Stimulated activated naive B cell treated with anti-CD40 and anti-IgM and Interleukin-4, amounts not matched to agents 10 μg/mL and 1 μg/mL and 100 μg/mL, for 72 hours (primary cell): ENCODE results near the gene GADD45GIP1.

ENCODE experiments used
- ATAC-seq, 2 donors: fragments of 150-1000 bp; cut with Tn5 transposase; replicated peaks; 2 replicates each; pipeline ENCODE4 v1.10.0; 2021; ENCODE audit warnings: moderate library complexity in 1 of 2
- DNase-seq: peaks from one replicate; pipeline ENCODE4 v3.0.0; 2021
- H3K27ac Mint-ChIP-seq: one replicate; pipeline ENCODE4 v1.8.0; 2022; ENCODE audit warnings: mild to moderate bottlenecking, mixed read lengths
- H3K27me3 Mint-ChIP-seq, 2 donors: one replicate each; pipeline ENCODE4 v1.8.0; 2022; ENCODE audit warnings: mixed read lengths in 2 of 2
- H3K36me3 Mint-ChIP-seq, 2 donors: one replicate each; pipeline ENCODE4 v1.8.0; 2022; ENCODE audit warnings: mixed read lengths in 2 of 2, mild to moderate bottlenecking in 1 of 2
- H3K4me1 Mint-ChIP-seq, 2 donors: one replicate each; pipeline ENCODE4 v1.8.0; 2022; ENCODE audit warnings: mixed read lengths in 2 of 2, mild to moderate bottlenecking in 1 of 2
- H3K4me3 Mint-ChIP-seq, 2 donors: one replicate each; pipeline ENCODE4 v1.8.0; 2022; ENCODE audit warnings: mild to moderate bottlenecking in 2 of 2, mixed read lengths in 2 of 2, moderate library complexity in 1 of 2
- H3K9me3 Mint-ChIP-seq, 2 donors: one replicate each; pipeline ENCODE4 v1.8.0; 2022; ENCODE audit warnings: mixed read lengths in 2 of 2, mild to moderate bottlenecking in 1 of 2

GADD45GIP1 gene

DNA sequence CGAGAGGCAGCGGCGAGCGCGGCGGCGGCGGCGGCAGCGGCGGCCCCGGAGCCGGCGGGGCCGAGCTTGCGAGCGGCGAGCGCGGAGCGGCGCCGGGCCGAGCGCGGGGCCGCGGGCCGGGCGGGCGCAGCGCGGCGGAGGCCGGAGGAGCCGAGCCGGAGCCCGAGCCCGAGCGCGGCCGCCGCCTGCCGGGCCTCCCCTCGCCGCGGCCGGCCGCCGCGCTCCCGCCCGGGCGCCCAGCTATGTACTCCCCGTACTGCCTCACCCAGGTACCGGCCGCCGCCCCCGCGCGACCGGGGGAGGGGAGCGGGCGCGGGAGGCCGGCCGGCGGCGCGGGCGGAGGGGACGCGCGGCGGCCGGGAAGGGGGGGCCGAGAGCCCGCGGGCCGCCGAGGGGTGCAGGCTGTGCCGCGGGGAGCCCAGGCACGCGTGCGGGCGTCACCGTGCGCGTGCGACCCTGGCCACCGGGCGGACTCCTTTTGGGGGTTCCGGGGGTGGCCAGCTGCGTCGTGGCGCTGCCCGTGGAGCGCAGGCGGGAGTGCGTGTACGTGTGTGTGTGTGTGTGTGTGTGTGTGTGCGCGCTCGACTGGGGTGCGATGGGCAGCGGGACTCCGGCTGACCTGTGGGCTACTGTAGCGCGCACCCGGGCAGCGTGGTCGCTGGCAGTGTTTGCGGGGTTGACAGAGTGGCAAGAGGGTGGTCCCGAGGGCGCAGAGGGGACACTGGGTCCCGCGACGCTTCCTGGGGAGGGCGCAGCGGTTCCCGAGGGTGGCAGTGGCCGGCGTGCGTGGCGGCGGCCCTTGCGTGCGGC, 38.8 kb upstream of the GADD45GIP1 start:
- Mint-ChIP-seq H3K4me1 (peaks cover 10 to 13% of the 10 kb centered on the region in 2 donors), H3K27ac (peak overlapping the region; percentile 53), H3K27me3 (peaks cover 12 to 32% of the 10 kb centered on the region in 2 donors), H3K36me3 (peaks cover 0 to 3% of the 10 kb centered on the region in 2 donors), H3K4me3 (peak overlapping the region; percentile 87 to 90), H3K9me3 (no peaks in the 10 kb centered on the region)
- DNase-seq = no peak
- peak; percentile 43 to 45 for ATAC-seq

DNA sequence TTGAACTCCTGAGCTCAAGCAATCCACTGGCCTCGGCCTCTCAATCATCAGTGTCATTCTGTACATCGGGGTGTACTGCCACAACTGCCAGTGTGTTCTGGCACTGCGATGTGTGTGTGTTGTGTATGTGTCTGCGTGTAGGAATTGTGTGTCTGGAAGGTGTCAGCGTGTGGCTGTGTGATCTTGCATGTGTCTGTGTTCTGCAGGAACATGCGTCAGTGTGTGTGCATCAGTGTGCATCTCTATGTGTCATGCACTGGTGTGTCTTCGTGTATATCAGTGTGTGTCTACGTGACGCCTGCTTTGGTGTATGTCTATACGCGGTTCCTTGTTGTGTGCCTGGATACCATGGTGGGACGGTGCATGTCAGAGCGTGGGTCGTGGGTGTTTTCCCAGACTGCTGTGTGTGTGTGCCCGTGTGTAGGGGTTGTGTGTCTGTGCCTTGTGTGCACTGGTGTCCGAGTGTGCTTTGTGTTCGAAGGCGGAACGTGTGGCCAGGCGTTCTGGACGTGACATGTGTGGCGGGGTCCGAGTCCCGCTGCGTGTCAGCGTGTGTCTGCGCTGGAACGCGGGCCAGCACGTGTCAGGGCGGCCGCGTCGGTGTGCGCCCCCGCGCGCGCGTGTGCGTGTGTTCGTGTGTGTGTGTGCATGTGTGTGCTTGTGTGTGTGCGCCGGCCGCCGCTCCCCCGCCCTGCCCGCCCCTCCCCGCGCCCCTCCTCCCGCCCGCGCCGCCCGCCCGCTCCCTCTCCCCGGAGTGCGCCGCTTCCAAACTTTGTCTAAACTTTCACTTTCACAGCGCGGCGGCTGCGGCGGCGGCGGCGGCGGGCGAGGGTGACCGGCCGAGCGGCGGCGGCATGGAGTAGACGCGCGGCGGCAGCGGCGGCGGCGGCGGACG, 37.9 kb upstream of the GADD45GIP1 start, which contains the start of gene NFIX:
Gene NFIX, plus strand, starts transcription at position 775 of the 895 bp plus-strand sequence. CDS start 363 bp downstream, outside the sequence.
- peaks cover 10 to 13% of the 10 kb centered on the region in 2 donors for H3K4me1 Mint-ChIP-seq
- H3K4me3 Mint-ChIP-seq = peak within 1 kb of the TSS; percentile 87 to 90
- no peaks in the 10 kb centered on the region for H3K9me3 Mint-ChIP-seq
- H3K27me3 Mint-ChIP-seq = peaks cover 12 to 32% of the 10 kb centered on the region in 2 donors
- ATAC-seq = peak; percentile 54 to 60
- peak within 1 kb of the TSS; percentile 60 for H3K27ac Mint-ChIP-seq
- DNase-seq = no peak
- peaks cover 0 to 3% of the 10 kb centered on the region in 2 donors for H3K36me3 Mint-ChIP-seq

- Mint-ChIP-seq H3K9me3 (no peaks in the 10 kb centered on the region), H3K27me3 (peaks cover 12 to 32% of the 10 kb centered on the region in 2 donors), H3K4me3 (no peak overlapping the region), H3K27ac (no peak overlapping the region), H3K36me3 (peaks cover 0 to 3% of the 10 kb centered on the region in 2 donors), H3K4me1 (peaks cover 10 to 13% of the 10 kb centered on the region in 2 donors)
- no peak for DNase-seq
- no peak for ATAC-seq
Measured at GRCh38 chr19:12993562-12993961, 36.5 kb upstream of the GADD45GIP1 start.

- no peak for DNase-seq
- no peak overlapping the region for H3K4me3 Mint-ChIP-seq
- no peak overlapping the region for H3K27ac Mint-ChIP-seq
- peaks cover 10 to 13% of the 10 kb centered on the region in 2 donors for H3K4me1 Mint-ChIP-seq
- peaks cover 0 to 3% of the 10 kb centered on the region in 2 donors for H3K36me3 Mint-ChIP-seq
- peaks cover 12 to 26% of the 10 kb centered on the region in 2 donors for H3K27me3 Mint-ChIP-seq
- H3K9me3 Mint-ChIP-seq = no peaks in the 10 kb centered on the region
- ATAC-seq = no peak
Measured at GRCh38 chr19:12992729-12993128, 35.7 kb upstream of the GADD45GIP1 start.

DNA sequence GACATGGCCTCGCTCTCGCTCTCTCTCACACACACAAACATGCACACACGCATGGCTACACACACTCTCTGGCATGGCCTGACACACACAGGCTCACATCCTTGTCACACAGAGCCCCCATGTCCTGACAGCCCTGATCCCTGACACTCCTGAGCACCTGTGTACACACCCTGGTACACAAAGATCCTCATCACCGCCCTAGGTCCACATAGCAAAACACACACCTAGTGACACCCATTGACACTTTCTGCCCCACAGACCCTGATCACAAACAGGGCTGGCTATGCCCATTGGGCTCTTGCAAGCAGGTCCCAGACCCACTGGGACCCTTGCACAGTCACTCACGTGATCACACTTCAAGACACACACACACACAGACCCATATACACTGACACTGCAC, 34.3 kb upstream of the GADD45GIP1 start:
- no peak overlapping the region for H3K4me3 Mint-ChIP-seq
- H3K9me3 Mint-ChIP-seq = no peaks in the 10 kb centered on the region
- no peak overlapping the region for H3K27ac Mint-ChIP-seq
- DNase-seq (no peak), ATAC-seq (no peak)
- peaks cover 10 to 13% of the 10 kb centered on the region in 2 donors for H3K4me1 Mint-ChIP-seq
- H3K27me3 Mint-ChIP-seq = peaks cover 17 to 24% of the 10 kb centered on the region in 2 donors
- peaks cover 0 to 3% of the 10 kb centered on the region in 2 donors for H3K36me3 Mint-ChIP-seq

GRCh38 chr19:12990853-12991252, 33.8 kb upstream of the GADD45GIP1 start:
- peaks cover 13 to 19% of the 10 kb centered on the region in 2 donors for H3K27me3 Mint-ChIP-seq
- H3K27ac Mint-ChIP-seq = no peak overlapping the region
- DNase-seq = no peak

DNA sequence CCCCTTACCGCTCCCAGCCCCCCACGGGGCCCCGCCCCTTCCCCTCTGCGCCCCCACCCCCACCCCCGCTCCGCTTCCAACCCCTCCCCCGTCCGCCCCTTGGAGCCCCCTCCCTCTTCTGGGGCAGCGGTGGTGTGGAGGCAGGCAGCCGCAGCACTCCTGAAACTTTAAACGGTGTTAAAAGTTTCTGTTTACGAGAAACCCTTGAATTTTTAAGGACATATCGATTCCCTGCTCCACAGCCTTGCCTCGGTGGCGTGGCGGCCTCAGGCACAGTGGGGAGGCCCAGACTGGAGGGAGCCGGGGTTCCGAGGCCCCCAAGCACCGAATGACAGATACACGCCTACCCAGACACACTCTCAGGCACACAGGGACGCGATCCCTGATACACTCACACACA, 33.4 kb upstream of the GADD45GIP1 start:
- DNase-seq = no peak
- Mint-ChIP-seq H3K27ac (no peak overlapping the region), H3K36me3 (peaks cover 0 to 3% of the 10 kb centered on the region in 2 donors), H3K4me1 (peaks cover 8 to 9% of the 10 kb centered on the region in 2 donors), H3K9me3 (no peaks in the 10 kb centered on the region), H3K27me3 (peaks cover 13 to 18% of the 10 kb centered on the region in 2 donors), H3K4me3 (no peak overlapping the region)
- no peak for ATAC-seq

More at GRCh38 chr19:12990853-12991252, 33.8 kb upstream of the GADD45GIP1 start:
- Mint-ChIP-seq H3K4me1 (peaks cover 7 to 9% of the 10 kb centered on the region in 2 donors), H3K4me3 (no peak overlapping the region), H3K9me3 (no peaks in the 10 kb centered on the region), H3K36me3 (peaks cover 0 to 3% of the 10 kb centered on the region in 2 donors)
- ATAC-seq = no peak

GRCh38 chr19:12987781-12988180, 30.8 kb upstream of the GADD45GIP1 start:
- Mint-ChIP-seq H3K4me1 (peaks cover 0 to 11% of the 10 kb centered on the region in 2 donors), H3K4me3 (no peak overlapping the region), H3K9me3 (no peaks in the 10 kb centered on the region), H3K27ac (no peak overlapping the region), H3K27me3 (peaks cover 5 to 6% of the 10 kb centered on the region in 2 donors), H3K36me3 (no peaks in the 10 kb centered on the region)
- DNase-seq (no peak), ATAC-seq (no peak)

DNA sequence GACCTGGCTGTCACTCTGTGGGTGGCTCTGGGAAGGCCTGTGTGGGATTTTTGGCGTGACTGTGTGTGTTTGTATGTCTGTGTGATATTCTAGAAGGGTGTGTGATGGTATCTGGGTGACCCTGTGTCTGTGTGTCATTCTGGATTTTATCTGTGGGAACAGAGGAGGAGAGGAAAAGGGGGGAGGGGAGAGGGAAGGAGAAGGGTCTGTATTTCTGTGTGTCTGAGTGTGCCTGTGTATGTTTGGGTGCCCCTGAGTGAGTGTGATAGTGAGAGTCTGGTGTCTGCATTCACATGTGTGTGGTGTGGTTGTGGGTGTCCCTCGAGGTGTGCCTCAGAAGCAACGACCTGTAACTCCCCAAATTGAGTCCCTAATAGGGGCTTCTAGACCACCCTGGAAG, 30.2 kb upstream of the GADD45GIP1 start:
- H3K27ac Mint-ChIP-seq = no peak overlapping the region
- no peak overlapping the region for H3K4me3 Mint-ChIP-seq
- peaks cover 5 to 6% of the 10 kb centered on the region in 2 donors for H3K27me3 Mint-ChIP-seq
- no peaks in the 10 kb centered on the region for H3K36me3 Mint-ChIP-seq
- no peaks in the 10 kb centered on the region for H3K9me3 Mint-ChIP-seq
- DNase-seq = no peak
- ATAC-seq = no peak
- H3K4me1 Mint-ChIP-seq = peaks cover 0 to 11% of the 10 kb centered on the region in 2 donors

- Mint-ChIP-seq H3K36me3 (no peaks in the 10 kb centered on the region), H3K9me3 (no peaks in the 10 kb centered on the region), H3K27me3 (peaks cover 5 to 6% of the 10 kb centered on the region in 2 donors), H3K4me1 (peaks cover 0 to 11% of the 10 kb centered on the region in 2 donors), H3K27ac (no peak overlapping the region), H3K4me3 (no peak overlapping the region)
- no peak for ATAC-seq
- no peak for DNase-seq
Measured at GRCh38 chr19:12986726-12987125, 29.7 kb upstream of the GADD45GIP1 start.

GRCh38 chr19:12985049-12985776, 28.2 kb upstream of the GADD45GIP1 start:
- no peaks in the 10 kb centered on the region for H3K9me3 Mint-ChIP-seq
- DNase-seq (peak; percentile 21), ATAC-seq (peak; percentile 64 to 65)
- no peak overlapping the region for H3K4me3 Mint-ChIP-seq
- H3K4me1 Mint-ChIP-seq = peaks cover 1 to 9% of the 10 kb centered on the region in 2 donors
- H3K27me3 Mint-ChIP-seq = peaks cover 5 to 6% of the 10 kb centered on the region in 2 donors
- no peaks in the 10 kb centered on the region for H3K36me3 Mint-ChIP-seq
- H3K27ac Mint-ChIP-seq = no peak overlapping the region

- H3K9me3 Mint-ChIP-seq = no peaks in the 10 kb centered on the region
Measured at GRCh38 chr19:12984683-12985048, 27.6 kb upstream of the GADD45GIP1 start.

DNA sequence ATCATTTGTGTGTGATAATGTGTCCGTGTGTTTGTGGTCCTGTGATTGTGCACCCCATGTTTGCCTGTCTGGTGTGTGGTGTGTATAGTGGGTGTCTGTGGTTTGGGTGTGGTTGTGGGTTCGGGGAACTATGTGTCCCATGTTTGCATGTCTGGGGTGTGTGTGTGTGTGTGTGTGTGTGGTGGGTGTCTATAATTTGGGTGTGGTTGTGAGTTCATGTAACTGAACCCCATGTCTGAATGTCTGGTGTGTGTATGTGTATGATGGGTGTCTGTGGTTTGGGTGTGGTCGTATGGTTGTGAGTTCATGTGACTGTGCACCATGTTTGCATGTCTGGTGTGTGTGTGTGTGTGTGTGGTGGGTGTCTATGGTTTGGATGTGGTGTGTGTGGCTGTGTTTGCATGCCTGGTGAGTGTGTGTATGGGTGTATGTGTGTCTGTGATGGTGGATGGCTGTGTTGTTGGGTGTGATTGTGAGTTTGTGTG, 27.2 kb upstream of the GADD45GIP1 start:
- DNase-seq = no peak
- H3K27me3 Mint-ChIP-seq = peaks cover 5 to 6% of the 10 kb centered on the region in 2 donors
- H3K4me3 Mint-ChIP-seq = no peak overlapping the region
- H3K27ac Mint-ChIP-seq = no peak overlapping the region
- H3K4me1 Mint-ChIP-seq = peaks cover 6 to 9% of the 10 kb centered on the region in 2 donors
- ATAC-seq = no peak
- H3K9me3 Mint-ChIP-seq = no peaks in the 10 kb centered on the region
- H3K36me3 Mint-ChIP-seq = no peaks in the 10 kb centered on the region

More at GRCh38 chr19:12984683-12985048, 27.6 kb upstream of the GADD45GIP1 start:
- Mint-ChIP-seq H3K4me3 (no peak overlapping the region), H3K4me1 (peaks cover 6 to 9% of the 10 kb centered on the region in 2 donors), H3K27ac (no peak overlapping the region), H3K36me3 (no peaks in the 10 kb centered on the region), H3K27me3 (peaks cover 5 to 6% of the 10 kb centered on the region in 2 donors)
- ATAC-seq (no peak), DNase-seq (no peak)
